ENCODE results near the gene ABCF3.
A peak's percentile ranks its signal among the peaks of the same experiment; 100 is the strongest.

Gene ABCF3

GRCh38 chr3:184155644-184156521 is 30.1 kb upstream of the ABCF3 start (continued):
- no peak for TF ChIP-seq ZXDB (tag by site-specific recombination; IDR thresholded peaks at IDR 0.05)
- TF ChIP-seq ZNF302 (tag by site-specific recombination; IDR thresholded peaks at IDR 0.05; ENCODE audit: low read depth): no peak
- no peak for TF ChIP-seq ZNF623 (tag by site-specific recombination; IDR thresholded peaks at IDR 0.05)
- no peak for TF ChIP-seq ZNF169 (tag by site-specific recombination; IDR thresholded peaks at IDR 0.05)
- no peak for TF ChIP-seq ZNF280C (tag by site-specific recombination; IDR thresholded peaks at IDR 0.05)
- TF ChIP-seq ZBTB20 (tag by site-specific recombination; IDR thresholded peaks at IDR 0.05): peak; percentile 56
- TF ChIP-seq ZNF366 (tag by site-specific recombination; conservative IDR thresholded peaks at IDR 0.05): no peak
- TF ChIP-seq ZNF416 (tag by site-specific recombination; IDR thresholded peaks at IDR 0.05): no peak
- no peak for TF ChIP-seq ZNF292 (tag by site-specific recombination; IDR thresholded peaks at IDR 0.05; ENCODE audit: borderline replicate concordance, low read depth)
- TF ChIP-seq, protein P1, sequence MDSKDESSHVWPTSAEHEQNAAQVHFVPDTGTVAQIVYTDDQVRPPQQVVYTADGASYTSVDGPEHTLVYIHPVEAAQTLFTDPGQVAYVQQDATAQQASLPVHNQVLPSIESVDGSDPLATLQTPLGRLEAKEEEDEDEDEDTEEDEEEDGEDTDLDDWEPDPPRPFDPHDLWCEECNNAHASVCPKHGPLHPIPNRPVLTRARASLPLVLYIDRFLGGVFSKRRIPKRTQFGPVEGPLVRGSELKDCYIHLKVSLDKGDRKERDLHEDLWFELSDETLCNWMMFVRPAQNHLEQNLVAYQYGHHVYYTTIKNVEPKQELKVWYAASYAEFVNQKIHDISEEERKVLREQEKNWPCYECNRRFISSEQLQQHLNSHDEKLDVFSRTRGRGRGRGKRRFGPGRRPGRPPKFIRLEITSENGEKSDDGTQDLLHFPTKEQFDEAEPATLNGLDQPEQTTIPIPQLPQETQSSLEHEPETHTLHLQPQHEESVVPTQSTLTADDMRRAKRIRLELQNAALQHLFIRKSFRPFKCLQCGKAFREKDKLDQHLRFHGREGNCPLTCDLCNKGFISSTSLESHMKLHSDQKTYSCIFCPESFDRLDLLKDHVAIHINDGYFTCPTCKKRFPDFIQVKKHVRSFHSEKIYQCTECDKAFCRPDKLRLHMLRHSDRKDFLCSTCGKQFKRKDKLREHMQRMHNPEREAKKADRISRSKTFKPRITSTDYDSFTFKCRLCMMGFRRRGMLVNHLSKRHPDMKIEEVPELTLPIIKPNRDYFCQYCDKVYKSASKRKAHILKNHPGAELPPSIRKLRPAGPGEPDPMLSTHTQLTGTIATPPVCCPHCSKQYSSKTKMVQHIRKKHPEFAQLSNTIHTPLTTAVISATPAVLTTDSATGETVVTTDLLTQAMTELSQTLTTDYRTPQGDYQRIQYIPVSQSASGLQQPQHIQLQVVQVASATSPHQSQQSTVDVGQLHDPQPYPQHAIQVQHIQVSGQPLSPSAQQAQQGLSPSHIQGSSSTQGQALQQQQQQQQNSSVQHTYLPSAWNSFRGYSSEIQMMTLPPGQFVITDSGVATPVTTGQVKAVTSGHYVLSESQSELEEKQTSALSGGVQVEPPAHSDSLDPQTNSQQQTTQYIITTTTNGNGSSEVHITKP (tag by site-specific recombination; IDR thresholded peaks at IDR 0.05): peak; percentile 74
- TF ChIP-seq MEIS1 (CRISPR knock-in tag; IDR thresholded peaks at IDR 0.05; ENCODE audit: borderline replicate concordance): no peak
- no peak for TF ChIP-seq ZNF514 (tag by site-specific recombination; IDR thresholded peaks at IDR 0.05)
- TF ChIP-seq ZNF157 (tag by site-specific recombination; IDR thresholded peaks at IDR 0.05): no peak
- no peak for TF ChIP-seq EGR2 (tag by site-specific recombination; IDR thresholded peaks at IDR 0.05; ENCODE audit: low read depth)
- TF ChIP-seq ZNF23 (tag by site-specific recombination; IDR thresholded peaks at IDR 0.05; ENCODE audit: borderline replicate concordance): no peak
- no peak; the same call in 1 of the 2 replicates for TF ChIP-seq ZBTB17 (tag by site-specific recombination; IDR thresholded peaks at IDR 0.05)
- TF ChIP-seq ZNF341 (tag by site-specific recombination; IDR thresholded peaks at IDR 0.05; ENCODE audit: low read depth): no peak; the same call in 1 of the 2 replicates
- 0 out of 2 replicates have a peak, but pooled peaks have one; percentile 21 for TF ChIP-seq ZBTB10 (tag by site-specific recombination; IDR thresholded peaks at IDR 0.05)
- no peak for TF ChIP-seq TRIM28 (IDR thresholded peaks at IDR 0.05; ENCODE audit: borderline replicate concordance, low read length)
- TF ChIP-seq HOXD13 (CRISPR knock-in tag; IDR thresholded peaks at IDR 0.05; ENCODE audit: borderline replicate concordance): no peak
- no peak for TF ChIP-seq ZNF548 (tag by site-specific recombination; IDR thresholded peaks at IDR 0.05)
- no peak for TF ChIP-seq ZNF610 (tag by site-specific recombination; IDR thresholded peaks at IDR 0.05; ENCODE audit: borderline replicate concordance)
- 0 out of 2 replicates have a peak, but pooled peaks have one; percentile 43 for TF ChIP-seq ZFP37 (tag by site-specific recombination; IDR thresholded peaks at IDR 0.05)
- TF ChIP-seq, protein P2, sequence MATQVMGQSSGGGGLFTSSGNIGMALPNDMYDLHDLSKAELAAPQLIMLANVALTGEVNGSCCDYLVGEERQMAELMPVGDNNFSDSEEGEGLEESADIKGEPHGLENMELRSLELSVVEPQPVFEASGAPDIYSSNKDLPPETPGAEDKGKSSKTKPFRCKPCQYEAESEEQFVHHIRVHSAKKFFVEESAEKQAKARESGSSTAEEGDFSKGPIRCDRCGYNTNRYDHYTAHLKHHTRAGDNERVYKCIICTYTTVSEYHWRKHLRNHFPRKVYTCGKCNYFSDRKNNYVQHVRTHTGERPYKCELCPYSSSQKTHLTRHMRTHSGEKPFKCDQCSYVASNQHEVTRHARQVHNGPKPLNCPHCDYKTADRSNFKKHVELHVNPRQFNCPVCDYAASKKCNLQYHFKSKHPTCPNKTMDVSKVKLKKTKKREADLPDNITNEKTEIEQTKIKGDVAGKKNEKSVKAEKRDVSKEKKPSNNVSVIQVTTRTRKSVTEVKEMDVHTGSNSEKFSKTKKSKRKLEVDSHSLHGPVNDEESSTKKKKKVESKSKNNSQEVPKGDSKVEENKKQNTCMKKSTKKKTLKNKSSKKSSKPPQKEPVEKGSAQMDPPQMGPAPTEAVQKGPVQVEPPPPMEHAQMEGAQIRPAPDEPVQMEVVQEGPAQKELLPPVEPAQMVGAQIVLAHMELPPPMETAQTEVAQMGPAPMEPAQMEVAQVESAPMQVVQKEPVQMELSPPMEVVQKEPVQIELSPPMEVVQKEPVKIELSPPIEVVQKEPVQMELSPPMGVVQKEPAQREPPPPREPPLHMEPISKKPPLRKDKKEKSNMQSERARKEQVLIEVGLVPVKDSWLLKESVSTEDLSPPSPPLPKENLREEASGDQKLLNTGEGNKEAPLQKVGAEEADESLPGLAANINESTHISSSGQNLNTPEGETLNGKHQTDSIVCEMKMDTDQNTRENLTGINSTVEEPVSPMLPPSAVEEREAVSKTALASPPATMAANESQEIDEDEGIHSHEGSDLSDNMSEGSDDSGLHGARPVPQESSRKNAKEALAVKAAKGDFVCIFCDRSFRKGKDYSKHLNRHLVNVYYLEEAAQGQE (tag by site-specific recombination; IDR thresholded peaks at IDR 0.05): peak; percentile 65; the same call in 1 of the 2 replicates
- no peak for TF ChIP-seq PRDM6 (tag by site-specific recombination; IDR thresholded peaks at IDR 0.05)
